Fibroblast of upper back skin (primary cell): Measurements from ENCODE around the gene HSPBAP1.

Experiments used
- DNase-seq: peaks from one replicate; pipeline ENCODE4 v3.0.0-alpha.2; 2013

The HSPBAP1 gene, protein sequence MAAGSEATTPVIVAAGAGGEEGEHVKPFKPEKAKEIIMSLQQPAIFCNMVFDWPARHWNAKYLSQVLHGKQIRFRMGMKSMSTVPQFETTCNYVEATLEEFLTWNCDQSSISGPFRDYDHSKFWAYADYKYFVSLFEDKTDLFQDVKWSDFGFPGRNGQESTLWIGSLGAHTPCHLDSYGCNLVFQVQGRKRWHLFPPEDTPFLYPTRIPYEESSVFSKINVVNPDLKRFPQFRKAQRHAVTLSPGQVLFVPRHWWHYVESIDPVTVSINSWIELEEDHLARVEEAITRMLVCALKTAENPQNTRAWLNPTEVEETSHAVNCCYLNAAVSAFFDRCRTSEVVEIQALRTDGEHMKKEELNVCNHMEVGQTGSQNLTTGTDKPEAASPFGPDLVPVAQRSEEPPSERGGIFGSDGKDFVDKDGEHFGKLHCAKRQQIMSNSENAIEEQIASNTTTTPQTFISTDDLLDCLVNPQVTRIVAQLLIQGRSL

GRCh38 chr3:122793568-122794416 lies at the start of gene HSPBAP1:
Gene HSPBAP1, minus strand, starts transcription at chr3:122793831. Its CDS starts 151 bp downstream, at chr3:122793680.
- peak; percentile 87 for DNase-seq

DNA sequence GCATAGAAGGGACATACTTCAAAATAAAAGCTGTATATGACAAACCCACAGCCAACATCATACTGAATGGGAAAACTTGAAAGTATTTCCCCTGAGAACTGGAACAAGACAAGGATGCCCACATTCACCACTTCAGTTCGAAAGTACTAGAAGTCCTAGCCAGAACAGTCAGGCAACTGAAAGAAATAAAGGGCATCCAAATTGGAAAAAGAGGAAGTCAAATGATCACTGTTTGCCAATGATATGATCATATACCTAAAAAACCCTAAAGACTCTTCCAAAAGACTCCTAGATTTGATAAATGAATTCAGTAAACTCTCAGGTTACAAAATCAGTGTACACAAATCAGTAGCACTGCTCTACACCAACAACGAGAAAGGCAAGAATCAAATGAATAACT lies 42.0 kb upstream of the HSPBAP1 start:
- no peak for DNase-seq

DNA sequence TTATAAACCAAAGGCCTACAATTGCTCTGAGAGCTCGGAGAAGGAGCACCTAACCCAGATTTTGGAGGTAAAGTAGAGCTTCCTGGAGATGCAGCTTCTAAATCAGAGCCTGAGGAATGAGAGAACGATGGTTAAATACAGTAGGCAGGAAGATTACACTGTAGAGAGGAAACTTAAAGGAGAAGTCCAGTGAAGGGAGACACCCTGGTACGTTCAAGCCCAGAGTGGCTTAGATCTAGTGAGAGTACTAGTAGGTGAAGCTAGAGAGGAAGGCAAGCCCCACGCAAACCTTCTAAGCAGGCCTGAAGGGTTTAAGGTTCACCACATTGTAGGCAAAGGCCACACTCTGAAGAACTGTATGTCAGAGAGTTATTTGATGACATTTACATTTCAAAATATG lies 34.6 kb upstream of the HSPBAP1 start:
- DNase-seq, result no peak

- no peak for DNase-seq
These were observed 32.6 kb upstream of the HSPBAP1 start for GRCh38 chr3:122826278-122826677.

- no peak for DNase-seq
These were observed 31.8 kb upstream of the HSPBAP1 start for GRCh38 chr3:122825460-122825859.

DNA sequence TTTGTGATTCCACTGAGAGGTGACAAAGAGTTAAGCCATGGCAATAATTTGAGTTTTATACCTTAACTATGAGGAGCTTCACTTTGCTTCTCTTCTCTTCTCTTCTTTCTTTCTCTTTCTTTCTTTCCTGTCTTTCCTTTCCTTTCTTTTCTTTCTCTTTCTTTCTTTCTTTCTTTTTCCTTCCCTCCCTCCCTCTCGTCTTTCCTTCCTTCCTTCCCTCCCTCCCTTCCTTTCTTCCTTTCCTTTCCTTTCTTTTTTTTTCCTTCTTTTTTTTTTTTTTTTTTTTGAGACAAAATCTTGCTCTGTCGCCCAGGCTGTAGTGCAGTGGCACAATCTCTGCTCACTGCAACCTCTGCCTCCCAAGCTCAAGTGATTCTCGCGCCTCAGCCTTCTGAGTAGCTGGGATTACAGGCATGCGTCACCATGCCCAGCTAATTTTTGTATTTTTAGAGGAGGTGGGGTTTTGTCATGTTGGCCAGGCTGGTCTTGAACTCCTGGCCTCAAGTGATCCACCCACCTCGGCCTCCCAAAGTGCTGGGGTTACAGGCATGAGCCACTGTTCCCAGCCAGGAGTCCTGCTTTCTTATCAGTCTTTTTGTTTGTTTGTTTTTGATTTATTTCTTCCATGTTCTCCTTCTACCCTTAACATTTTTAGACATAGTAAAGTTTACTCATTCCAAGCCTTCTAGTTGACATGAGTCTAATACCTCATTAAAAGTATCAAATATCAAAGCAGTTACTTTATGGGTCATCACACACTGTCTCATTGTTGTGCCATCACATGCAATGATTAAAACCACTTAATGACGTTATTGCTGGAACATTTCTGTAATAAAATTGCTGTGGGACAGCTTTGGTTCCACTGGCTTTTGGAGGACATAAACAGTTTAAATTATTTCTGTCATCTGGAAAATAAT lies 31.1 kb upstream of the HSPBAP1 start:
- no peak for DNase-seq

DNA sequence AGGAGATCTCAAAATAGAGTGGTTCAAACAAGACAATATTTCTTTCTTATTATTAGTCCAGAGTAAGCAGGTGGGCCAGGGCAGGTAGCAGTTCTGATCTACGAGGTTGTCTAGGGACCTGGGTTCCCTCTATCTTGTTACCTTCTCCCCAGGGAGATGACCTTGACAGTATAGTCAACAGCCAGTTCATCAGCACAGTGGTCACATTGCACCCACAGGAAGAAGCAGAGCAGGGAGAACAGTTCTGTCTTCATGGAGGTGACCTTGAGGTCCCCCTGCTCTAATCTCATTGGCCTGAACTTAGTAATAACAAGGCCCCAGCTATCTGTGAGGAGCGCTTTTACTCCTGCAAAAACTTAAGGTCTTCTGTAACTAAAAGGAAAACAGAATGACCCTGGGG lies 23.0 kb upstream of the HSPBAP1 start:
- no peak for DNase-seq

GRCh38 chr3:122810734-122811133 lies 17.1 kb upstream of the HSPBAP1 start:
- no peak for DNase-seq

- DNase-seq, result no peak
These were observed 10.3 kb upstream of the HSPBAP1 start for GRCh38 chr3:122803977-122804376.

DNA sequence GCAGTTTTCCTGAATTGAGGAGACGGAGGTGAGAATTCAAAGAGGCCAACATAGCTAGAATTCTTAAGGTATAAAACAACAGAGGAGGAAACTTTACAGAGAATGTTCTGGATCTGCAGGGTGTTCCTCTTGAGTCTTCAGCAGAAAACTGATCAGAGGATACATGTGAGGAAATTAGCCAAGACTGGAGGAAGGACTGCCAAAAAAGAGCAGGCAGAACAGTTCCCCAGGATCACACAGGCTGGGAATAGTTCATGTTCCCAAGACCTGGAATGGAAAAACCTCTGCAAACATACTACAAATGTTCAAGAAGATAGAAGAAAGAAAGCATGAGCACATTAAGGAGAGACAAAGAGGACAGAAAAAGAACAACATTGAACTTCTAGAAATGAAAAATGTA lies 8.7 kb upstream of the HSPBAP1 start:
- no peak for DNase-seq

- DNase-seq, result no peak
These were observed 7.1 kb upstream of the HSPBAP1 start for GRCh38 chr3:122800706-122801237.

GRCh38 chr3:122800031-122800430 lies 6.4 kb upstream of the HSPBAP1 start:
- DNase-seq, result no peak

- DNase-seq, result no peak
These were observed 5.7 kb upstream of the HSPBAP1 start for GRCh38 chr3:122799322-122799721.

DNA sequence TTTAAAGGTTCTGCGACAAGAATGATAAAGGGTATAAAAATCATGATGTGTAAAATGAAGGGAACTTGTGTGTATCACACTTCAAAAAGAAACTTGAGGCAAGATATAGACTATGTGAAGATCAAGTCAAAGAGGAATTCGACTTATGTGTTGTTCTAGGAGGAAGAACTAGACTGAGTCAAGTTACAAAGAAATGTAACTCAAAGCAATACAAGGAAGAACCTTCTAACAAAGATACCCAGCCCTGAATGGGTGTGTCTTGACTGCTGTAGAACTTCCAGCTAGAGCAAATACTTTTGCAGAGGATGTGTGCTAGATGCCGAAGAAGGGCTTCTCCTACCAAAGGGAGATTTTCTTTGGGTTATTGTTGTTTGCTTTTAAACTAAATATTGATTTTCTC lies 3.7 kb upstream of the HSPBAP1 start:
- DNase-seq, result peak; percentile 7

DNA sequence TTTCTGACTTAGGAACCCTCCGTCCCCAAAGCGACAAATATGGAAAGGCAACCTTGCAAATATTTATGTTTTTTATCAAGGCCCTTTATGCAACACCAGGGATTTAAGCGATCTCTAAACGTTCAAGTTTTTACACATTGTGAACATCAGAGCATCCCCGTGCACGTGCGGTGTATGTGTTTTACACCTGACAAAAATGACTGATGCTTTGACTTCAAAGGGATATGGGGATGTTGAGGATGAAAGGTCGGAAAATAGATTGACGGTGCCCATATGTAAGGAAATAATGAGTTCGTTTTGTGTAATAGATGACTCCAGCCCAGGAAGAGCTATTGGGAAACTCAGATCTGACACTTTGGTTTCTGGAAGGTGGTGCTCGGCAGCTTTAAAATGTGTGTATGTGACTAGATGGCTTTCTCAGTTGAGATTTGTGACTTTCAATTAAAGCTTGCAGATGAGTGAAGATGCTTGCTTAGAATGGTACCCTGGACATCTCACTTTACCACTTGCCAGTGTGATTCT lies 2.1 kb upstream of the HSPBAP1 start:
- no peak for DNase-seq

GRCh38 chr3:122794779-122795673 lies 1.4 kb upstream of the HSPBAP1 start, which contains the start of gene SLC49A4:
Gene SLC49A4, plus strand, starts transcription at chr3:122795069. Its CDS starts 124 bp downstream, at chr3:122795193.
- peak; percentile 59 for DNase-seq

DNA sequence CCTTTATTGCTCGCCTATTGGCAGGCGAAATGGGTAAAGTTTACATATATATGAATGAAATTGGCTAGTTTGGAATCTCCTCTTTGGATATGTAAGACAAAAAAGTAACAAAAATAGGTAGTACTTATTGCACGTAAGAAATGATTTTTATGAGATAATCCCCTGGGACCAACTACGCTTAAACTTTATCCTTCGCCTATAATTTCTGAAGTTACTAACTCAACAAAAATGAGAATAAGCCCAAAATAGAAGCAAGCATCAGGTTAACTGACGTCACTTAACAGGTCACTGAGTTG lies 800 bp upstream of the HSPBAP1 start:
- DNase-seq, result no peak

DNA sequence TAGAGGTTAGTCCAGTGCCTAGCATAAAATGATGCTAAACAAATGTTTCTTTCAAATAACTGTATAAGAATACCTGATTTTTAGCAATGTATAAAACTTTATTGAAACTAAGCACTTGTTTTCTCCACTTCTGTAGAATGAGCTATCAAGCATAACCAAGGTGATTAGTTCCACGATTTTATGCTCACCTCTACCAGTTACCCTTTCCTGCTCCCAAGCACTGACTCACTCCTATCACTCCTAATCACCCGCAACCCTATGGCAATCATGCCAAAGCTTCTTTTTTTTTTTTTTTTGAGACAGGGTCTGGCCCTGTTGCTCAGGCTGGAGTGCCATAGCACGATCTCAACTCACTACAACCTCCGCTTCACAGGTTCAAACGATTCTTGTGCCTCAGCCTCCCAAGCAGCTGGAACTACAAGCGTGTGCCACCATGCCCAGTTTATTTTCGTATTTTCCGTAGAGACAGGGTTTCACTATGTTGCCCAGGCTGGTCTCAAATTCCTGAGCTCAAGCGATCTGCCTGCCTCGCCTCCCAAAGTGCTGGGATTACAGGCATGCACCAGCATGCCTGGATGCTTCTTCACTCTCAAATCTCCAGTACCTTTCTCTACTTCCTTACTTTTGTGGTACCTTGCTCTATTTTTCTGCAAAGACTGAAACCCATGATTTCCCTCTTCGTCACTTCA lies 3.9 kb downstream of the HSPBAP1 start:
- DNase-seq, result no peak

- no peak for DNase-seq
These were observed 5.8 kb downstream of the HSPBAP1 start for GRCh38 chr3:122787872-122788271.

DNA sequence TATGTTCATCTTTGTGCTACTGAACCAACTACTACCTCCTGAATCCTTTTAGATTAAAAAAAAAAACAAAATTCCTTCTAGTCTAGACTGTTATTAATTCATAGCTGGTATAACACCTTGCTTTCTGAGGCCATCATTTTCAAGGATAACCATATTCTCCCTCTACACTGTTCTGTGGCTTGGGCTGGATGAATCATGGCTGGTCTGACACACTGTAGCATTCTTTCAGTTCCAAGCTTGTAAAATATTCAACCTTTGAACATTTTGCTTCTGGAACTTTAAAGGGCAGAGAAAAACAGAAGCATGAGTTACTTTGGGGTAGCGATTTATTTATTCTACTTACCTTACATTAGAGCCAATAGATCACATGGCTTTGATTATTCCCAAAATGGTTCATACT lies 7.6 kb downstream of the HSPBAP1 start:
- DNase-seq, result peak; percentile 85

DNA sequence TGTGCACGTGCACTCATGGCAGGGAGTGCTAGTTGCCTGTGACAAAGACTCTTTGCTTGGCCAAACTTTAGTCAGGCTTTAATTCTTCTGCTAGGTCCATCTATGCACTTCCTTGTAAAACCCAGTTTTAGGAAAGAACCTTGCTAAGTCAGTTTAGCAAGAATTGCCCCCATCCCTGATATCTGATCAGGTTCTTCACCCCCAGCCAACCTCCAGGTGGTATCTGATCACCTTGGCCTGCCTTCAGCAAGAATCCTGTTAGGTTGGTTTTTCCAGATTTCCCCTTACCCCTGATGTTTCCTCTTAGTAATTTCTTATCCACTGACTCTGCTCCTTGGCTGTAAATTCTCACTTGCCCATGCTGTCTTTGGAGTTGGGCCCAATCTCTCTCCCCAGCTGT lies 8.4 kb downstream of the HSPBAP1 start:
- no peak for DNase-seq
